Large intestine (tissue), 3 donors: ENCODE data around the gene CD86. TPM values are rescaled to one million over a fixed set of nuclear protein-coding genes. Genes with fewer than 3 reads are reported as not detected.

Source experiments
- DNase-seq, 2 donors: peaks; one replicate each; pipeline versions ENCODE4 v3.0.0 to v3.0.0-alpha.2; 2013
- H3K27ac ChIP-seq: one replicate; pipeline ENCODE4 v1.5.1; 2013; ENCODE audit warnings: low read length
- H3K27me3 ChIP-seq: 2 replicates; pipeline ENCODE4 v1.6.1; 2013; ENCODE audit warnings: low read length; ENCODE audit not compliant: control insufficient read depth, insufficient read depth
- H3K36me3 ChIP-seq: 2 replicates; pipeline ENCODE4 v1.6.1; 2013; ENCODE audit warnings: low read length; ENCODE audit not compliant: control insufficient read depth, insufficient read depth
- H3K4me1 ChIP-seq: one replicate; pipeline ENCODE4 v1.6.1; 2013; ENCODE audit warnings: low read length; ENCODE audit not compliant: control insufficient read depth, insufficient read depth
- H3K4me3 ChIP-seq: one replicate; pipeline ENCODE4 v1.5.1; 2013; ENCODE audit warnings: low read length
- H3K9me3 ChIP-seq: one replicate; pipeline ENCODE4 v1.6.1; 2013; ENCODE audit warnings: mild to moderate bottlenecking, low read depth, low read length, moderate library complexity; ENCODE audit not compliant: control insufficient read depth
- WGBS: methylation state at CpG from one replicate; pipeline ENCODE4 v1.1.5; 2013; ENCODE audit warnings: low lambda C conversion rate; ENCODE audit not compliant: insufficient coverage; 5-methylcytosine and 5-hydroxymethylcytosine counted together
- polyA plus RNA-seq: library from polyadenylated mRNA; unstranded; fragments of 120-200 nt; gene quantifications from one replicate; pipeline ENCODE4 v1.2.1, GENCODE V29; 2013

Gene CD86
- polyA plus RNA-seq, 1 donor = 3.3 TPM

GRCh38 chr3:122101646-122102045 is 46.5 kb downstream of the CD86 start:
- Histone ChIP-seq H3K27ac (no peak overlapping the region), H3K4me3 (no peak overlapping the region), H3K36me3 (no peaks in the 10 kb centered on the region), H3K4me1 (no peaks in the 10 kb centered on the region), H3K27me3 (no peaks in the 10 kb centered on the region), H3K9me3 (no peaks in the 10 kb centered on the region)
- DNase-seq = peak; percentile 42 to 46
- 10% methylated on average over 3 of the region's 3 CpGs for WGBS

GRCh38 chr3:122102191-122102935 is 47.2 kb downstream of the CD86 start:
- Histone ChIP-seq H3K4me3 (no peak overlapping the region), H3K4me1 (no peaks in the 10 kb centered on the region), H3K9me3 (no peaks in the 10 kb centered on the region), H3K36me3 (no peaks in the 10 kb centered on the region), H3K27ac (no peak overlapping the region), H3K27me3 (no peaks in the 10 kb centered on the region)
- no CpG with 5 or more reads among the region's 4 CpGs for WGBS
- no peak for DNase-seq

GRCh38 chr3:122103821-122104514 is 48.8 kb downstream of the CD86 start:
- no peak overlapping the region for H3K4me3 ChIP-seq
- H3K4me1 ChIP-seq = no peaks in the 10 kb centered on the region
- 100% methylated on average over 1 of the region's 2 CpGs for WGBS
- DNase-seq = no peak
- H3K36me3 ChIP-seq = no peaks in the 10 kb centered on the region
- H3K27ac ChIP-seq = no peak overlapping the region
- no peaks in the 10 kb centered on the region for H3K27me3 ChIP-seq
- no peaks in the 10 kb centered on the region for H3K9me3 ChIP-seq

- Histone ChIP-seq H3K4me1 (no peaks in the 10 kb centered on the region), H3K36me3 (no peaks in the 10 kb centered on the region), H3K4me3 (no peak overlapping the region), H3K27me3 (no peaks in the 10 kb centered on the region), H3K9me3 (no peaks in the 10 kb centered on the region), H3K27ac (no peak overlapping the region)
- no peak for DNase-seq
- 83% methylated on average over 2 of the region's 8 CpGs for WGBS
Measured at GRCh38 chr3:122104515-122105194, 49.5 kb downstream of the CD86 start.

- no peak for DNase-seq
- no peaks in the 10 kb centered on the region for H3K36me3 ChIP-seq
- no peak overlapping the region for H3K27ac ChIP-seq
- WGBS = no CpG with 5 or more reads among the region's 2 CpGs
- H3K27me3 ChIP-seq = no peaks in the 10 kb centered on the region
- no peaks in the 10 kb centered on the region for H3K9me3 ChIP-seq
- no peak overlapping the region for H3K4me3 ChIP-seq
- H3K4me1 ChIP-seq = no peaks in the 10 kb centered on the region
Measured at GRCh38 chr3:122105626-122106025, 50.5 kb downstream of the CD86 start.

GRCh38 chr3:122107171-122107570 is 52.0 kb downstream of the CD86 start:
- no CpG with 5 or more reads among the region's 2 CpGs for WGBS

GRCh38 chr3:122111974-122112373 is 56.8 kb downstream of the CD86 start:
- 0% methylated on average over 1 of the region's 1 CpG for WGBS
- Histone ChIP-seq H3K27ac (no peak overlapping the region), H3K4me1 (no peaks in the 10 kb centered on the region), H3K4me3 (no peak overlapping the region), H3K27me3 (peaks cover 2% of the 10 kb centered on the region), H3K36me3 (no peaks in the 10 kb centered on the region), H3K9me3 (no peaks in the 10 kb centered on the region)
- DNase-seq = no peak

More at GRCh38 chr3:122107171-122107570, 52.0 kb downstream of the CD86 start:
- no peaks in the 10 kb centered on the region for H3K36me3 ChIP-seq
- H3K4me3 ChIP-seq = no peak overlapping the region
- H3K9me3 ChIP-seq = no peaks in the 10 kb centered on the region
- DNase-seq = no peak
- H3K4me1 ChIP-seq = no peaks in the 10 kb centered on the region
- H3K27ac ChIP-seq = no peak overlapping the region
- peaks cover 2% of the 10 kb centered on the region for H3K27me3 ChIP-seq

GRCh38 chr3:122112754-122113153 is 57.6 kb downstream of the CD86 start:
- H3K27ac ChIP-seq = no peak overlapping the region
- WGBS = no CpG with 5 or more reads among the region's 1 CpG
- H3K27me3 ChIP-seq = peaks cover 2% of the 10 kb centered on the region
- no peaks in the 10 kb centered on the region for H3K36me3 ChIP-seq
- no peak overlapping the region for H3K4me3 ChIP-seq
- no peaks in the 10 kb centered on the region for H3K4me1 ChIP-seq
- no peaks in the 10 kb centered on the region for H3K9me3 ChIP-seq
- DNase-seq = no peak

GRCh38 chr3:122123850-122124249 is 68.7 kb downstream of the CD86 start:
- H3K9me3 ChIP-seq = no peaks in the 10 kb centered on the region
- H3K36me3 ChIP-seq = no peaks in the 10 kb centered on the region
- H3K4me1 ChIP-seq = no peaks in the 10 kb centered on the region
- H3K27ac ChIP-seq = no peak overlapping the region
- DNase-seq = no peak
- peaks cover 7% of the 10 kb centered on the region for H3K27me3 ChIP-seq
- no peak overlapping the region for H3K4me3 ChIP-seq
- WGBS = 60% methylated on average over 1 of the region's 1 CpG

GRCh38 chr3:122132949-122133540 is 77.9 kb downstream of the CD86 start:
- Histone ChIP-seq H3K4me3 (no peak overlapping the region), H3K9me3 (no peaks in the 10 kb centered on the region), H3K4me1 (no peaks in the 10 kb centered on the region), H3K27me3 (peaks cover 3% of the 10 kb centered on the region), H3K27ac (no peak overlapping the region), H3K36me3 (no peaks in the 10 kb centered on the region)
- no peak for DNase-seq
- WGBS = 100% methylated on average over 1 of the region's 7 CpGs
